NCI-H2196 (cell line): ENCODE results near the gene IL6R.
A peak's percentile ranks its signal among the peaks of the same experiment; 100 is the strongest.
"Not testable (repeated sequence)": the region's sequence is repeated elsewhere in the genome, so short reads cannot be mapped to it uniquely, and the experiment has no call there.

ENCODE experiments used
- DNase-seq: peaks from one replicate; lab custom pipeline; 2025; ENCODE audit not compliant: unreplicated experiment; lab: John Stamatoyannopoulos, UW

Gene IL6R

DNA sequence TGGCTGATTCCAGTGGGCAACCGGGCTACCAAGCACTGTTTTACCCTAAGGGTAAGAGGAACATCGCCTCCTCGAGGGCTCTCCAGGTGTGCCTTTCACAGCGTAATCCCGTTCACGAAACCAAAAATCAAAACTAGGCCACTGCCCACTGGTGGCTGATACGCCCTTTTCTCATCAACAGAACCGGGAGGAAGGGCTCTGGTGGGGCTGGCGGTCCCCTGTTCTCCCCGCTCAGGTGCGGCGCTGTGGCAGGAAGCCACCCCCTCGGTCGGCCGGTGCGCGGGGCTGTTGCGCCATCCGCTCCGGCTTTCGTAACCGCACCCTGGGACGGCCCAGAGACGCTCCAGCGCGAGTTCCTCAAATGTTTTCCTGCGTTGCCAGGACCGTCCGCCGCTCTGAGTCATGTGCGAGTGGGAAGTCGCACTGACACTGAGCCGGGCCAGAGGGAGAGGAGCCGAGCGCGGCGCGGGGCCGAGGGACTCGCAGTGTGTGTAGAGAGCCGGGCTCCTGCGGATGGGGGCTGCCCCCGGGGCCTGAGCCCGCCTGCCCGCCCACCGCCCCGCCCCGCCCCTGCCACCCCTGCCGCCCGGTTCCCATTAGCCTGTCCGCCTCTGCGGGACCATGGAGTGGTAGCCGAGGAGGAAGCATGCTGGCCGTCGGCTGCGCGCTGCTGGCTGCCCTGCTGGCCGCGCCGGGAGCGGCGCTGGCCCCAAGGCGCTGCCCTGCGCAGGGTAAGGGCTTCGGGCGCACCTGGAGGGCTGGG, at the start of gene IL6R:
IL6R (plus strand) TSS at position 360 of the 763 bp plus-strand sequence; CDS start at position 647, 287 bp downstream.
- DNase-seq = peak; percentile 62

DNA sequence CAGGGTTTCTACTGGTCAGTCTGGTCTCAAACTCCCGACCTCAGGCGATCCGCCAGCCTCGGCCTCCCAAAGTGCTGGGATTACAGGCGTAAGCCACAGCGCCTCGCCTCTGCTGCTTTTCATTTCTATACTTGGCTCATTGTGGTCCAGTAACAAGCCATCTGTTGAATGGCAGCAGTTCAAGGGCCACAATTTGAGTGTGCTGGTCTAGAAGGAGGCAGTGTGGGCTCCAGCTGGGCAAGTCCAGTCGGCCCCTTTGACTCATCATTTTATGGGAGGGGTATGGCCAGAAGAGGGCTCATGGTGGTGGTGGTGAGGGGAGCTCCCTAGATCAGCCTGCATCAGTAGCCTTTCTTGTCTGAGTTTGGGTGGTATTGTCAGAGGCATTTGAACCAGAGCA, 46.6 kb upstream of the IL6R start:
- DNase-seq = no peak

DNA sequence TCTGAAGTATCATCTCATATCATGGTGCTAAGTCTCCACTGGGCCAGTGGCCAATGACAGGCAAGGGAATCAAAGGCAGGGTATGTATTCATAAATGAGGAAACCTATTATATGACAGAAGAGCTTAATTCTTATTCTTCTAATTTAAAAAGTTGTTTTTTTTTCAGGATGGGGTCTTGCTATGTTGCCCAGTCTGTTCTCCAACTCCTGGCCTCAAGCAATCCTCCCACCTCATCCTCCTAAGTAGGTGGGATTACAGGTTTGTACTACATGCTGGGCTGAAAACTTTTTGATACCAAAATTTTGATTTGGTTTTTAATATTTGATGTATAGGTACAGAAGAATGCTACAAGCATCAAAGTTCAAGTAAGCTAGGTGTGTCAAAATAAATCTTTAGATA, 44.9 kb upstream of the IL6R start:
- no peak for DNase-seq

DNA sequence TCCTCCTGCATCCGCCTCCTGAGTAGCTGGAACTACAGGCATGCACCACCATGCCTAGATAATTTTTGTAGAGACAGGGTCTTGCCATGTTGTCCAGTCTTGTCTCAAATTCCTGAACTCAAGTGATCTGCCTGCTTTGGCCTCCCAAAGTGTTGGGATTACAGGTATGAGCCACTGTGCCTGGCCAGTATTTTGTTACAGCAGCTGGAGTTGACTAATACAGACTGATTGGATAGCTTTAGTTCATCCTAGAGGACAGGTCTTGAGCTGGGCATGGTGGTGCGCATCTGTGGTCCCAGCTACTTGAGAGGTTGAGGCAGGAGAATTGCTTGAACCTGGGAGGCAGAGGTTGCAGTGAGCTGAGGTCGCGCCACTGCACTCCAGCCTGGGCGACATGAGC, 44.3 kb upstream of the IL6R start:
- DNase-seq = not testable (repeated sequence)

DNA sequence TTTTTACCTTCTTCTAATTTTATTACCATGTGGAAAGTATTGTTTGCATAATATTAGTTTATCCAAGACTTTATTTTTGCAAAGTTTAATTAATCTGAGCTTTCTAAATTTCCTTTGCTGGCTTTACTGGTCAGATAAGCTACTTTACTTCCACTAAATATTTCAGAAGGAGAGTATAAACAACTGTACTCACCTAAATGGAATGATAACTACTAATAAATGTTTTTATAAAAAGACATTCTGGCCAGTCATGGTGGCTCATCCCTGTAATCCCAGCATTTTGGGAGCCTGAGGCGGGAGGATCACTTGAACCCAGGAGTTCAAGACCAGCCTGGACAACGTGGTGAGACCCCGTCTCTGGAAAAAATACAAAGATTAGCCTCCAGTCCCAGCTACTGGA, 43.8 kb upstream of the IL6R start:
- DNase-seq = no peak

GRCh38 chr1:154371436-154371835, 33.7 kb upstream of the IL6R start:
- no peak for DNase-seq

DNA sequence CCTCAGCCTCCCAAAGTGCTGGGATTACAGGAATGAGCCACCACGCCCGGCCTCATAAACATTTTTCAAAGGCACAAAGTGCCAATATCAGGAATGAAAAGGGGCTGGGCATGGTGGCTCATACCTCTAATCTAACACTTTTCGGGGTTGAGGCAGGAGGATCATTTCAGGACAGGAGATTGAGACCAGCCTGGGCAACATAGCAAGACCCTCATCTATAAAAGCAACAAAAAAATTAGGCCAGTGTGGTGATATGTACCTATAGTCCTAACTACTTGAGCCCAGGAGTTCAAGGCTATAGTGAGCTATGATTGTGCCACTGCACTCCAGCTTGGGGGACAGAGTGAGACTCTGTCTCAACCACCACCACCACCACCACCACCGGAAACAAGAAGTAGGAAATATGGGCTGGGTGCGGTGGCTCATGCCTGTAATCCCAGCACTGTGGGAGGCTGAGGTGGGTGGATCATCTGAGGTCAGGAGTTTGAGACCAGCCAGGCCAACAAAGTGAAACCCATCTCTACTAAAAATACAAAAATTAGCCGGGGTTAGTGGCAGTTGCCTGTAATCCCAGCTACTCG, 31.3 kb upstream of the IL6R start:
- DNase-seq = not testable (repeated sequence)

GRCh38 chr1:154379301-154379700, 25.8 kb upstream of the IL6R start:
- DNase-seq = no peak

- DNase-seq = no peak
These were observed 20.3 kb upstream of the IL6R start for GRCh38 chr1:154384650-154385489.

GRCh38 chr1:154386643-154387352, 18.3 kb upstream of the IL6R start:
- DNase-seq = no peak

GRCh38 chr1:154391086-154391770, 13.9 kb upstream of the IL6R start:
- no peak for DNase-seq

GRCh38 chr1:154398141-154398540, 7.0 kb upstream of the IL6R start:
- DNase-seq = no peak

- no peak for DNase-seq
These were observed 6.5 kb upstream of the IL6R start for GRCh38 chr1:154398678-154399077.

DNA sequence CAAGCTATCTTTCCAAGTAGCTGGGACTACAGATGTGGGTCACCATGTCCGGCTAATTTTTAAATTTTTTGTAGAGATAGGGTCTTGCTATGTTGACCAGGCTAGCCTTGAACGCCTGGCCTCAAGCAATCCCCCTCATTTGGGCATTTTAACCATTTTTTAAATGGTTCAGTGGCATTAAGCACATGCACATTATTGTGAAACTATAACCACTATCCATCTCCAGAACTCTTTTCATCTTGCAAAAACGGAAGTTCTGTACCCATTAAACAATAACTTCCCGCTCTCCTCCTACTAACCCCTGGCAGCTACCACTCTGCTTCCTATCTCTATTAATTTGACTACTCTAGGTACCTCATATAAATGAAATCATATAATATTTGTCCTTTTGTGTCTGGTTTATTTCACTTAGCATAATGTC, 4.8 kb upstream of the IL6R start:
- DNase-seq = no peak

GRCh38 chr1:154402409-154402921, 2.7 kb upstream of the IL6R start:
- no peak for DNase-seq

DNA sequence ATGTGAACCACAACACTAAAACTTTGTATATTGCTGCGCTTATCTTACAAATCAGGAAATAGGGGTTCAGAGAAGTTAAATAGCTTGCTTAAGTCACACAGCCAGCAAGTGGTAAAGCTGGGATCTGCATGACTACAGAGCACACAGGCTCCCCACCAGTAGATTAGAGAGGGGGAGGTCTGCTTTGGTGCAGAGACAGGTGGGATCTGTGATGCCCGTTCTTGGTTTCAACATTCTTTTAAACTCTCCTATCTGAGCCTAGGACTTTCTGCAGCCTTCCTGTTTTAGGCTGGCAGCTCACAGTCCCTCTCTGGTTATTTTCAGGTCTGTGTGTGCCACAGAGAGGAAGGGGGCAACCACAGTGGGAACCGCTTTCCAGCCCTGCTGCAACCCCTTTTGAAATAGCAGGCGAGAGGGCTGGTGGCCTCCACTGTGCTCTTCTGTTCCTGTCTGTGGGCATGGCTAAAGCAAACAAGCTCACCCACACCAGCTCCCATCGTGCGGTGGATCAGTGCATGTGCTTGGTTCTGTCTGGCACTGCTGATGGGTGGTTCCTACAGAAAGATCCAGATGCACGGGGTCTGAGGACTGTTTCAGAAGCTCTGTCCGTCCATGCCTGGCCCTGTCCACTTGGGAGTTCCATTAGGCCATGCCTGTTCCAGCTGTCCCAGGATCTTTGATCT, 1.7 kb upstream of the IL6R start:
- DNase-seq = no peak

- DNase-seq = no peak
These were observed 1.2 kb upstream of the IL6R start for GRCh38 chr1:154403983-154404382.

- no peak for DNase-seq
These were observed 622 bp upstream of the IL6R start for GRCh38 chr1:154404511-154404931.

DNA sequence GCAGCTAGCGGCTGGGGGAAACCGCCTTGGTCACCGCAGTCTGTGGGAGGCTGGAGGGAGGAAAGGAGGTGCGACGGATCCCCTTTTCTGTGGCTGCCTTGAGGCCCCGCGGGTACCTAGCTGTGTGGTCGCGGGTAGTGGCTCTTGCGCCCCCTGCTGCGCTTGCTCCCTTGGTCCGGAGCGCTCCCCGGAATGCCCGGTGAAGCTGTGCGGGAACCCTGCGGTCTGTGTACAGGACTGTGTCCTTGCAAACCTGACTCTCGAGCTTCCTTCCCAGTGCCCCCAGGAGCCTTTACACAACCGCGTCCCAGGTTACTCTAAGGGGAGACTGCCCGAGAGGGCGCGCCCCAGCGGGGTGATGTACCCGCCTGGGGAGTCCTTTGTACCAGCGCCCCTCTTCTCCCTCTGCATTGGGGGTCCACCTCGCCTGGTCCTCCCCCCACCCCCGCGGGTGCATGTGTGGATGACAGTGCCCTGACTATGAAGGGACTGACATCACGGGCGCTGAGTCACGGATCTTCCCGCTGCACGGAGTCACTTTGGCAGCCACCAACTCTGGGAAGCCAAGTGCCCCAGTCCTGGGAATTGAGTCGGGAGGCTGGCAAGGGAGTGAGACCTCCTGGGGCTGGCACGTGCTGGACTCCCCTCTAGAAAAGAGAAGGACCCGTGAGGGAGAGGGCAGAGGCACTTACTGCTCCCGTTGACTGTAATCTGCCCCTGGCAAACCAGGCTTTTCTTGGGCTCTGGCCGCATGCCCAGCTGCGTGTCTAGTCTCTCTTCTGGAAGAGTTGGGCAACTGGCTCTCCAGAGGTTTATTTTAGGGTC, 816 bp downstream of the IL6R start:
- DNase-seq = peak; percentile 16
